ENCODE results near the gene TMEM272.

GRCh38 chr13:51825165-51825592 lies 19.8 kb downstream of the TMEM272 start:
- TF ChIP-seq ZNF384 (IDR thresholded peaks at IDR 0.05) (no peak), FOXM1 (IDR thresholded peaks at IDR 0.05; ENCODE audit: borderline replicate concordance) (no peak), BHLHE40 (IDR thresholded peaks at IDR 0.05; ENCODE audit: borderline replicate concordance) (no peak)

All from HEK293T (cell line).